ENCODE results near the gene MRPL37. TPM values are rescaled to one million over a fixed set of nuclear protein-coding genes. Genes with fewer than 3 reads are reported as not detected.
"Not testable (repeated sequence)": the region's sequence is repeated elsewhere in the genome, so short reads cannot be mapped to it uniquely, and the experiment has no call there.

The MRPL37 gene
- total and polyA plus RNA-seq, 4 donors: 18.2 to 49.9 (median 37.1) TPM

GRCh38 chr1:54199151-54199764, 709 bp upstream of the MRPL37 start:
- Histone ChIP-seq H3K9me3 (ENCODE audit: control insufficient read depth, low read length) (no peaks in the 10 kb centered on the region), H3K4me3 (ENCODE audit: low read length in 2 of 2) (peak overlapping the region; percentile 61 to 90), H3K27ac (ENCODE audit: low read depth in 1 of 2, low read length in 2 of 2) (peak overlapping the region in 1 of 2 donors; percentile 47), H3K36me3 (ENCODE audit: control insufficient read depth in 1 of 2, insufficient read depth in 2 of 2, low read length in 1 of 2) (peaks cover 3 to 5% of the 10 kb centered on the region in 2 donors), H3K27me3 (ENCODE audit: control insufficient read depth in 1 of 2, insufficient read depth in 2 of 2, low read length in 1 of 2) (no peaks in the 10 kb centered on the region), H3K4me1 (ENCODE audit: control insufficient read depth in 1 of 2, insufficient read depth in 2 of 2, low read length in 2 of 2) (peaks cover 0 to 4% of the 10 kb centered on the region in 2 donors)
- intact Hi-C loops (cut with DNase I): no loop called here
- ATAC-seq (ENCODE audit: low FRiP score) (no peak), DNase-seq (no peak)
- 17 to 19% methylated on average over 17 of the region's 17 CpGs for WGBS, 2 donors

GRCh38 chr1:54200519-54200997, 591 bp downstream of the MRPL37 start:
- Histone ChIP-seq H3K4me3 (ENCODE audit: low read length in 2 of 2) (peak overlapping the region; percentile 50 to 90), H3K27ac (ENCODE audit: low read depth in 1 of 2, low read length in 2 of 2) (peak overlapping the region in 1 of 2 donors; percentile 1), H3K27me3 (ENCODE audit: control insufficient read depth in 1 of 2, insufficient read depth in 2 of 2, low read length in 1 of 2) (no peaks in the 10 kb centered on the region), H3K9me3 (ENCODE audit: control insufficient read depth, low read length) (no peaks in the 10 kb centered on the region), H3K36me3 (ENCODE audit: control insufficient read depth in 1 of 2, insufficient read depth in 2 of 2, low read length in 1 of 2) (peaks cover 5 to 6% of the 10 kb centered on the region in 2 donors), H3K4me1 (ENCODE audit: control insufficient read depth in 1 of 2, insufficient read depth in 2 of 2, low read length in 2 of 2) (peaks cover 0 to 4% of the 10 kb centered on the region in 2 donors)
- WGBS, 2 donors: 1% methylated on average over 15 of the region's 15 CpGs
- intact Hi-C loops (cut with DNase I): no loop called here
- DNase-seq (no peak), ATAC-seq (ENCODE audit: low FRiP score) (peak; percentile 42)

- H3K4me1 ChIP-seq (ENCODE audit: control insufficient read depth in 1 of 2, insufficient read depth in 2 of 2, low read length in 2 of 2): peaks cover 0 to 2% of the 10 kb centered on the region in 2 donors
- no peaks in the 10 kb centered on the region for H3K9me3 ChIP-seq (ENCODE audit: control insufficient read depth, low read length)
- intact Hi-C loops (cut with DNase I): no loop called here
- 28 to 44% methylated on average over 7 of the region's 7 CpGs for WGBS, 2 donors
- H3K27me3 ChIP-seq (ENCODE audit: control insufficient read depth in 1 of 2, insufficient read depth in 2 of 2, low read length in 1 of 2): no peaks in the 10 kb centered on the region
- H3K27ac ChIP-seq (ENCODE audit: low read depth in 1 of 2, low read length in 2 of 2): no peak overlapping the region
- ATAC-seq (ENCODE audit: low FRiP score) (no peak), DNase-seq (no peak)
- H3K4me3 ChIP-seq (ENCODE audit: low read length in 2 of 2): no peak overlapping the region
- H3K36me3 ChIP-seq (ENCODE audit: control insufficient read depth in 1 of 2, insufficient read depth in 2 of 2, low read length in 1 of 2): peaks cover 8 to 10% of the 10 kb centered on the region in 2 donors
Observed at GRCh38 chr1:54204199-54204598, 4.2 kb downstream of the MRPL37 start.

GRCh38 chr1:54207287-54207686, 7.3 kb downstream of the MRPL37 start:
- DNase-seq: no peak
- H3K27me3 ChIP-seq (ENCODE audit: control insufficient read depth in 1 of 2, insufficient read depth in 2 of 2, low read length in 1 of 2): no peaks in the 10 kb centered on the region
- H3K4me3 ChIP-seq (ENCODE audit: low read length in 2 of 2): no peak overlapping the region
- H3K9me3 ChIP-seq (ENCODE audit: control insufficient read depth, low read length): no peaks in the 10 kb centered on the region
- intact Hi-C loops (cut with DNase I): no loop called here
- 46 to 83% methylated on average over 1 of the region's 1 CpG for WGBS, 2 donors
- no peak overlapping the region for H3K27ac ChIP-seq (ENCODE audit: low read depth in 1 of 2, low read length in 2 of 2)
- peaks cover 13 to 18% of the 10 kb centered on the region in 2 donors for H3K36me3 ChIP-seq (ENCODE audit: control insufficient read depth in 1 of 2, insufficient read depth in 2 of 2, low read length in 1 of 2)
- H3K4me1 ChIP-seq (ENCODE audit: control insufficient read depth in 1 of 2, insufficient read depth in 2 of 2, low read length in 2 of 2): no peaks in the 10 kb centered on the region
- ATAC-seq (ENCODE audit: low FRiP score): no peak

GRCh38 chr1:54207896-54208295, 7.9 kb downstream of the MRPL37 start:
- peaks cover 17 to 18% of the 10 kb centered on the region in 2 donors for H3K36me3 ChIP-seq (ENCODE audit: control insufficient read depth in 1 of 2, insufficient read depth in 2 of 2, low read length in 1 of 2)
- ATAC-seq (ENCODE audit: low FRiP score); H3K4me3 ChIP-seq (ENCODE audit: low read length in 2 of 2); H3K27ac ChIP-seq (ENCODE audit: low read depth in 1 of 2, low read length in 2 of 2); H3K9me3 ChIP-seq (ENCODE audit: control insufficient read depth, low read length); H3K27me3 ChIP-seq (ENCODE audit: control insufficient read depth in 1 of 2, insufficient read depth in 2 of 2, low read length in 1 of 2); H3K4me1 ChIP-seq (ENCODE audit: control insufficient read depth in 1 of 2, insufficient read depth in 2 of 2, low read length in 2 of 2); intact Hi-C loops (cut with DNase I); DNase-seq: not testable (repeated sequence)
- WGBS, 2 donors: 63% methylated on average over 4 of the region's 4 CpGs

- no peak overlapping the region for H3K4me3 ChIP-seq (ENCODE audit: low read length in 2 of 2)
- WGBS, 2 donors: 70 to 88% methylated on average over 1 of the region's 1 CpG
- H3K9me3 ChIP-seq (ENCODE audit: control insufficient read depth, low read length): no peaks in the 10 kb centered on the region
- intact Hi-C loops (cut with DNase I): no loop called here
- no peak for ATAC-seq (ENCODE audit: low FRiP score)
- no peaks in the 10 kb centered on the region for H3K4me1 ChIP-seq (ENCODE audit: control insufficient read depth in 1 of 2, insufficient read depth in 2 of 2, low read length in 2 of 2)
- peaks cover 11 to 18% of the 10 kb centered on the region in 2 donors for H3K36me3 ChIP-seq (ENCODE audit: control insufficient read depth in 1 of 2, insufficient read depth in 2 of 2, low read length in 1 of 2)
- no peaks in the 10 kb centered on the region for H3K27me3 ChIP-seq (ENCODE audit: control insufficient read depth in 1 of 2, insufficient read depth in 2 of 2, low read length in 1 of 2)
- DNase-seq: no peak
- H3K27ac ChIP-seq (ENCODE audit: low read depth in 1 of 2, low read length in 2 of 2): no peak overlapping the region
Observed at GRCh38 chr1:54212872-54213271, 12.9 kb downstream of the MRPL37 start.

GRCh38 chr1:54215523-54215922, 15.6 kb downstream of the MRPL37 start:
- no peak for DNase-seq
- Histone ChIP-seq H3K36me3 (ENCODE audit: control insufficient read depth in 1 of 2, insufficient read depth in 2 of 2, low read length in 1 of 2) (peaks cover 8 to 15% of the 10 kb centered on the region in 2 donors), H3K4me1 (ENCODE audit: control insufficient read depth in 1 of 2, insufficient read depth in 2 of 2, low read length in 2 of 2) (no peaks in the 10 kb centered on the region), H3K9me3 (ENCODE audit: control insufficient read depth, low read length) (no peaks in the 10 kb centered on the region), H3K4me3 (ENCODE audit: low read length in 2 of 2) (no peak overlapping the region), H3K27ac (ENCODE audit: low read depth in 1 of 2, low read length in 2 of 2) (no peak overlapping the region), H3K27me3 (ENCODE audit: control insufficient read depth in 1 of 2, insufficient read depth in 2 of 2, low read length in 1 of 2) (no peaks in the 10 kb centered on the region)
- 86 to 93% methylated on average over 9 of the region's 9 CpGs for WGBS, 2 donors
- intact Hi-C loops (cut with DNase I): no loop called here
- ATAC-seq (ENCODE audit: low FRiP score): no peak

- H3K9me3 ChIP-seq (ENCODE audit: control insufficient read depth, low read length): no peaks in the 10 kb centered on the region
- H3K27me3 ChIP-seq (ENCODE audit: control insufficient read depth in 1 of 2, insufficient read depth in 2 of 2, low read length in 1 of 2): no peaks in the 10 kb centered on the region
- DNase-seq: no peak
- no peaks in the 10 kb centered on the region for H3K4me1 ChIP-seq (ENCODE audit: control insufficient read depth in 1 of 2, insufficient read depth in 2 of 2, low read length in 2 of 2)
- WGBS, 2 donors: 62 to 66% methylated on average over 11 of the region's 11 CpGs
- intact Hi-C loops (cut with DNase I): no loop called here
- ATAC-seq (ENCODE audit: low FRiP score): no peak
- no peak overlapping the region for H3K4me3 ChIP-seq (ENCODE audit: low read length in 2 of 2)
- H3K27ac ChIP-seq (ENCODE audit: low read depth in 1 of 2, low read length in 2 of 2): peak overlapping the region in 1 of 2 donors; percentile 38
- H3K36me3 ChIP-seq (ENCODE audit: control insufficient read depth in 1 of 2, insufficient read depth in 2 of 2, low read length in 1 of 2): peaks cover 0 to 9% of the 10 kb centered on the region in 2 donors
Observed at GRCh38 chr1:54218883-54219687, 19.1 kb downstream of the MRPL37 start.

GRCh38 chr1:54219688-54220003, 19.7 kb downstream of the MRPL37 start:
- ATAC-seq (ENCODE audit: low FRiP score) (no peak), DNase-seq (no peak)
- Histone ChIP-seq H3K36me3 (ENCODE audit: control insufficient read depth in 1 of 2, insufficient read depth in 2 of 2, low read length in 1 of 2) (peaks cover 0 to 6% of the 10 kb centered on the region in 2 donors), H3K27ac (ENCODE audit: low read depth in 1 of 2, low read length in 2 of 2) (peak overlapping the region in 1 of 2 donors; percentile 14), H3K4me1 (ENCODE audit: control insufficient read depth in 1 of 2, insufficient read depth in 2 of 2, low read length in 2 of 2) (no peaks in the 10 kb centered on the region), H3K9me3 (ENCODE audit: control insufficient read depth, low read length) (no peaks in the 10 kb centered on the region), H3K4me3 (ENCODE audit: low read length in 2 of 2) (no peak overlapping the region), H3K27me3 (ENCODE audit: control insufficient read depth in 1 of 2, insufficient read depth in 2 of 2, low read length in 1 of 2) (no peaks in the 10 kb centered on the region)
- intact Hi-C loops (cut with DNase I): no loop called here
- 35 to 41% methylated on average over 3 of the region's 3 CpGs for WGBS, 2 donors

Measured in aorta (tissue), 5 donors.